A549 (cell line): Measurements from ENCODE around the gene EMC8.

Experiments
- CBX2 ChIP-seq: fragments of 200-600 bp; sonication (generic); IDR thresholded peaks from 2 replicates; pipeline ENCODE4 v1.6.1; 2016; ENCODE audit warnings: low read depth, mild to moderate bottlenecking, borderline replicate concordance
- CBX8 ChIP-seq: fragments of 200-600 bp; sonication (generic); IDR thresholded peaks from 2 replicates; pipeline ENCODE4 v1.6.1; 2016
- HDAC2 ChIP-seq: fragments of 200-600 bp; sonication (generic); IDR thresholded peaks from 2 replicates; pipeline ENCODE4 v1.6.1; 2016
- HOXB13 ChIP-seq: fragments of 250-450 bp; sonication (Bioruptor Pico); IDR thresholded peaks from 2 replicates; pipeline ENCODE4 v1.5.0; 2020; ENCODE audit warnings: low read depth, mild to moderate bottlenecking, moderate library complexity
- JUNB ChIP-seq: fragments of >200 bp; sonication (Bioruptor Twin); formaldehyde crosslinking; IDR thresholded peaks from 2 replicates; pipeline ENCODE4 v1.6.1; 2016
- KDM5A ChIP-seq: fragments of 200-600 bp; sonication (generic); IDR thresholded peaks from 2 replicates; pipeline ENCODE4 v1.6.1; 2016; ENCODE audit warnings: antibody characterized with exemption, mild to moderate bottlenecking
- PHF8 ChIP-seq: fragments of 200-600 bp; sonication (generic); IDR thresholded peaks from 2 replicates; pipeline ENCODE4 v1.6.1; 2016; ENCODE audit warnings: low read depth, mild to moderate bottlenecking, antibody characterized with exemption, moderate library complexity, borderline replicate concordance
- POLR2A ChIP-seq: IDR thresholded peaks from 2 replicates; pipeline ENCODE4 v1.6.1; 2012; ENCODE audit warnings: mild to moderate bottlenecking, low read length
- RAD21 ChIP-seq, 2 experiments: fragments of >200 bp in 1 of 2; sonication (Bioruptor Twin) in 1 of 2; formaldehyde crosslinking in 1 of 2; IDR thresholded peaks in 1 of 2; conservative IDR thresholded peaks in 1 of 2; 2 replicates in 1 of 2; 3 replicates in 1 of 2; pipeline ENCODE4 v1.6.1; 2012 to 2018; ENCODE audit warnings: inconsistent platforms in 1 of 2
- RCOR1 ChIP-seq: fragments of 150-350 bp; IDR thresholded peaks from 2 replicates; pipeline ENCODE4 v1.6.1; 2014; ENCODE audit warnings: antibody characterized with exemption, low read length, low read depth
- SMC3 ChIP-seq: fragments of >200 bp; sonication (Bioruptor Twin); formaldehyde crosslinking; IDR thresholded peaks from 3 replicates; pipeline ENCODE4 v1.6.1; 2018; ENCODE audit warnings: inconsistent platforms
- TF ChIP-seq, protein P1 (sequence below): fragments of >200 bp; sonication (Bioruptor Twin); formaldehyde crosslinking; IDR thresholded peaks from 3 replicates; pipeline ENCODE4 v1.5.1; 2016
- TF ChIP-seq, protein P2 (sequence below): fragments of 250-450 bp; sonication (Bioruptor Pico); IDR thresholded peaks from 2 replicates; pipeline ENCODE4 v1.5.0; 2021; ENCODE audit warnings: mild to moderate bottlenecking, moderate library complexity, borderline replicate concordance
- TF ChIP-seq, protein P3 (sequence below): fragments of 200-600 bp; sonication (generic); IDR thresholded peaks from 2 replicates; pipeline ENCODE4 v1.6.1; 2016; ENCODE audit warnings: antibody characterized with exemption, mild to moderate bottlenecking, moderate library complexity

DNA sequence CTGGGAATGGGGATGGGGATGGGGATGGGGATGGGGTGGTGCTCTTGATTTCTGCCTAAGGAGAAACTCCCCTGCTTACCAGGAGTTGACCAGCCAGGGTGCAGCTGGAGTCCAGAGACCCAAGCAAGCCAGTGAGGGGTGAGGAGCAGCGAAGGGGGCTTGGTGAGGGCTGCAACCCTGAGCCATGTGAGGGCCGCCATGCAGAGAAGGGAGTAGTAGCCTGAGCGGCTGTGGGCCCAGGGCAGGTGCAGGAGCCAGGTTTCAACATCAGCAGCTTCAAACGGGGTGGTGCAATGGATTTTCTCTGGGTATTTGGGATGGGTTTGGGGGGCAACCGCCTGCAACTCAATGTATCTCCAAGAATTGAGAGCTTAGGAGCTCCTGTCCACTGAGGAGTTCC lies 35.4 kb upstream of the EMC8 start:
- TF ChIP-seq, protein P1, sequence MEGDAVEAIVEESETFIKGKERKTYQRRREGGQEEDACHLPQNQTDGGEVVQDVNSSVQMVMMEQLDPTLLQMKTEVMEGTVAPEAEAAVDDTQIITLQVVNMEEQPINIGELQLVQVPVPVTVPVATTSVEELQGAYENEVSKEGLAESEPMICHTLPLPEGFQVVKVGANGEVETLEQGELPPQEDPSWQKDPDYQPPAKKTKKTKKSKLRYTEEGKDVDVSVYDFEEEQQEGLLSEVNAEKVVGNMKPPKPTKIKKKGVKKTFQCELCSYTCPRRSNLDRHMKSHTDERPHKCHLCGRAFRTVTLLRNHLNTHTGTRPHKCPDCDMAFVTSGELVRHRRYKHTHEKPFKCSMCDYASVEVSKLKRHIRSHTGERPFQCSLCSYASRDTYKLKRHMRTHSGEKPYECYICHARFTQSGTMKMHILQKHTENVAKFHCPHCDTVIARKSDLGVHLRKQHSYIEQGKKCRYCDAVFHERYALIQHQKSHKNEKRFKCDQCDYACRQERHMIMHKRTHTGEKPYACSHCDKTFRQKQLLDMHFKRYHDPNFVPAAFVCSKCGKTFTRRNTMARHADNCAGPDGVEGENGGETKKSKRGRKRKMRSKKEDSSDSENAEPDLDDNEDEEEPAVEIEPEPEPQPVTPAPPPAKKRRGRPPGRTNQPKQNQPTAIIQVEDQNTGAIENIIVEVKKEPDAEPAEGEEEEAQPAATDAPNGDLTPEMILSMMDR = no peak
- TF ChIP-seq PHF8 (no peak), HDAC2 (no peak), SMC3 (no peak), CBX2 (no peak), POLR2A (no peak), KDM5A (no peak), CBX8 (no peak), HOXB13 (CRISPR knock-in tag) (no peak), RCOR1 (no peak), RAD21 (conservative IDR thresholded peaks at IDR 0.05 in 1 of 2, IDR thresholded peaks at IDR 0.05 in 1 of 2) (no peak), JUNB (no peak)
- TF ChIP-seq, protein P2, sequence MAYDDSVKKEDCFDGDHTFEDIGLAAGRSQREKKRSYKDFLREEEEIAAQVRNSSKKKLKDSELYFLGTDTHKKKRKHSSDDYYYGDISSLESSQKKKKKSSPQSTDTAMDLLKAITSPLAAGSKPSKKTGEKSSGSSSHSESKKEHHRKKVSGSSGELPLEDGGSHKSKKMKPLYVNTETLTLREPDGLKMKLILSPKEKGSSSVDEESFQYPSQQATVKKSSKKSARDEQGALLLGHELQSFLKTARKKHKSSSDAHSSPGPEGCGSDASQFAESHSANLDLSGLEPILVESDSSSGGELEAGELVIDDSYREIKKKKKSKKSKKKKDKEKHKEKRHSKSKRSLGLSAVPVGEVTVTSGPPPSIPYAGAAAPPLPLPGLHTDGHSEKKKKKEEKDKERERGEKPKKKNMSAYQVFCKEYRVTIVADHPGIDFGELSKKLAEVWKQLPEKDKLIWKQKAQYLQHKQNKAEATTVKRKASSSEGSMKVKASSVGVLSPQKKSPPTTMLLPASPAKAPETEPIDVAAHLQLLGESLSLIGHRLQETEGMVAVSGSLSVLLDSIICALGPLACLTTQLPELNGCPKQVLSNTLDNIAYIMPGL (CRISPR knock-in tag) = no peak
- TF ChIP-seq, protein P3, sequence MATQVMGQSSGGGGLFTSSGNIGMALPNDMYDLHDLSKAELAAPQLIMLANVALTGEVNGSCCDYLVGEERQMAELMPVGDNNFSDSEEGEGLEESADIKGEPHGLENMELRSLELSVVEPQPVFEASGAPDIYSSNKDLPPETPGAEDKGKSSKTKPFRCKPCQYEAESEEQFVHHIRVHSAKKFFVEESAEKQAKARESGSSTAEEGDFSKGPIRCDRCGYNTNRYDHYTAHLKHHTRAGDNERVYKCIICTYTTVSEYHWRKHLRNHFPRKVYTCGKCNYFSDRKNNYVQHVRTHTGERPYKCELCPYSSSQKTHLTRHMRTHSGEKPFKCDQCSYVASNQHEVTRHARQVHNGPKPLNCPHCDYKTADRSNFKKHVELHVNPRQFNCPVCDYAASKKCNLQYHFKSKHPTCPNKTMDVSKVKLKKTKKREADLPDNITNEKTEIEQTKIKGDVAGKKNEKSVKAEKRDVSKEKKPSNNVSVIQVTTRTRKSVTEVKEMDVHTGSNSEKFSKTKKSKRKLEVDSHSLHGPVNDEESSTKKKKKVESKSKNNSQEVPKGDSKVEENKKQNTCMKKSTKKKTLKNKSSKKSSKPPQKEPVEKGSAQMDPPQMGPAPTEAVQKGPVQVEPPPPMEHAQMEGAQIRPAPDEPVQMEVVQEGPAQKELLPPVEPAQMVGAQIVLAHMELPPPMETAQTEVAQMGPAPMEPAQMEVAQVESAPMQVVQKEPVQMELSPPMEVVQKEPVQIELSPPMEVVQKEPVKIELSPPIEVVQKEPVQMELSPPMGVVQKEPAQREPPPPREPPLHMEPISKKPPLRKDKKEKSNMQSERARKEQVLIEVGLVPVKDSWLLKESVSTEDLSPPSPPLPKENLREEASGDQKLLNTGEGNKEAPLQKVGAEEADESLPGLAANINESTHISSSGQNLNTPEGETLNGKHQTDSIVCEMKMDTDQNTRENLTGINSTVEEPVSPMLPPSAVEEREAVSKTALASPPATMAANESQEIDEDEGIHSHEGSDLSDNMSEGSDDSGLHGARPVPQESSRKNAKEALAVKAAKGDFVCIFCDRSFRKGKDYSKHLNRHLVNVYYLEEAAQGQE = no peak
